GM18909 (cell line): ENCODE measurements around the gene ADAMTS12.
"Not testable (repeated sequence)": the region's sequence is repeated elsewhere in the genome, so short reads cannot be mapped to it uniquely, and the experiment has no call there.

Experiments
- ATAC-seq: cut with Tn5 transposase; IDR thresholded peaks from one replicate; pipeline ENCODE4 v1.9.1; 2021; ENCODE audit warnings: mild to moderate bottlenecking; ENCODE audit not compliant: unreplicated experiment, poor library complexity

ADAMTS12 gene

GRCh38 chr5:33891788-33892619, at the start of gene ADAMTS12:
TSS of gene ADAMTS12 (minus strand) at chr5:33891990. CDS start at chr5:33891856, 134 bp downstream.
- no peak for ATAC-seq

GRCh38 chr5:33941090-33941489, 49.3 kb upstream of the ADAMTS12 start:
- ATAC-seq, result no peak

- ATAC-seq, result no peak
These were observed 47.9 kb upstream of the ADAMTS12 start for GRCh38 chr5:33939556-33940262.

- ATAC-seq, result no peak
These were observed 47.1 kb upstream of the ADAMTS12 start for GRCh38 chr5:33938881-33939280.

GRCh38 chr5:33938507-33938796, 46.7 kb upstream of the ADAMTS12 start:
- ATAC-seq, result no peak

GRCh38 chr5:33937707-33938506, 46.1 kb upstream of the ADAMTS12 start:
- no peak for ATAC-seq

GRCh38 chr5:33937017-33937706, 45.4 kb upstream of the ADAMTS12 start:
- no peak for ATAC-seq

GRCh38 chr5:33936381-33937016, 44.7 kb upstream of the ADAMTS12 start, which contains the start of gene RXFP3:
TSS of gene RXFP3 (plus strand) at chr5:33936386. CDS start at chr5:33936741, 355 bp downstream.
- ATAC-seq, result no peak

GRCh38 chr5:33936004-33936380, 44.2 kb upstream of the ADAMTS12 start:
- ATAC-seq, result peak; percentile 47

- peak; percentile 33 for ATAC-seq
These were observed 42.4 kb upstream of the ADAMTS12 start for GRCh38 chr5:33934176-33934575.

- ATAC-seq, result peak; percentile 83
These were observed 42.0 kb upstream of the ADAMTS12 start for GRCh38 chr5:33933723-33934169.

- ATAC-seq, result no peak
These were observed 39.3 kb upstream of the ADAMTS12 start for GRCh38 chr5:33931136-33931535.

- ATAC-seq, result no peak
These were observed 38.3 kb upstream of the ADAMTS12 start for GRCh38 chr5:33929925-33930690.

GRCh38 chr5:33928283-33928682, 36.5 kb upstream of the ADAMTS12 start:
- ATAC-seq, result no peak

- no peak for ATAC-seq
These were observed 35.9 kb upstream of the ADAMTS12 start for GRCh38 chr5:33927685-33928084.

GRCh38 chr5:33925278-33925677, 33.5 kb upstream of the ADAMTS12 start:
- ATAC-seq, result no peak

GRCh38 chr5:33921002-33921401, 29.2 kb upstream of the ADAMTS12 start:
- no peak for ATAC-seq

GRCh38 chr5:33914844-33915243, 23.1 kb upstream of the ADAMTS12 start:
- ATAC-seq, result not testable (repeated sequence)

GRCh38 chr5:33906248-33906647, 14.5 kb upstream of the ADAMTS12 start:
- ATAC-seq, result not testable (repeated sequence)
